HG02642 (cell line): ENCODE results near the gene PCARE.
A peak's percentile ranks its signal among the peaks of the same experiment; 100 is the strongest.
"Not testable (repeated sequence)": the region's sequence is repeated elsewhere in the genome, so short reads cannot be mapped to it uniquely, and the experiment has no call there.

ENCODE experiments used
- ATAC-seq: cut with Tn5 transposase; IDR thresholded peaks from one replicate; pipeline ENCODE4 v1.9.1; 2021; ENCODE audit warnings: mild to moderate bottlenecking; ENCODE audit not compliant: unreplicated experiment, poor library complexity

The PCARE gene

GRCh38 chr2:29074411-29074810 lies at the start of gene PCARE:
Gene PCARE, minus strand, starts transcription at chr2:29074523. Its CDS starts 262 bp downstream, at chr2:29074261.
- no peak for ATAC-seq

GRCh38 chr2:29123617-29124349 lies 49.5 kb upstream of the PCARE start:
- ATAC-seq, result no peak

- ATAC-seq, result no peak
These were observed 46.5 kb upstream of the PCARE start for GRCh38 chr2:29120846-29121245.

- ATAC-seq, result no peak
These were observed 44.9 kb upstream of the PCARE start for GRCh38 chr2:29119211-29119610.

GRCh38 chr2:29117636-29118303 lies 43.4 kb upstream of the PCARE start:
- no peak for ATAC-seq

GRCh38 chr2:29115797-29116781 lies 41.8 kb upstream of the PCARE start:
- peak; percentile 36 for ATAC-seq

GRCh38 chr2:29114946-29115609 lies 40.8 kb upstream of the PCARE start, which contains the start of gene CLIP4:
Gene CLIP4, plus strand, starts transcription at chr2:29115415. Its CDS starts 5,974 bp downstream, at chr2:29121389.
- peak; percentile 68 for ATAC-seq

GRCh38 chr2:29114586-29114945 lies 40.2 kb upstream of the PCARE start:
- no peak for ATAC-seq

GRCh38 chr2:29113891-29114321 lies 39.6 kb upstream of the PCARE start:
- ATAC-seq, result no peak

GRCh38 chr2:29113027-29113686 lies 38.8 kb upstream of the PCARE start:
- no peak for ATAC-seq

- no peak for ATAC-seq
These were observed 38.1 kb upstream of the PCARE start for GRCh38 chr2:29112379-29112778.

GRCh38 chr2:29110916-29111535 lies 36.7 kb upstream of the PCARE start:
- ATAC-seq, result peak; percentile 28

- no peak for ATAC-seq
These were observed 34.9 kb upstream of the PCARE start for GRCh38 chr2:29109246-29109645.

GRCh38 chr2:29108225-29108624 lies 33.9 kb upstream of the PCARE start:
- ATAC-seq, result no peak

GRCh38 chr2:29107547-29107946 lies 33.2 kb upstream of the PCARE start:
- not testable (repeated sequence) for ATAC-seq

GRCh38 chr2:29106980-29107388 lies 32.7 kb upstream of the PCARE start:
- no peak for ATAC-seq

GRCh38 chr2:29106256-29106655 lies 31.9 kb upstream of the PCARE start:
- no peak for ATAC-seq

GRCh38 chr2:29105375-29105774 lies 31.1 kb upstream of the PCARE start:
- ATAC-seq, result no peak

- ATAC-seq, result no peak
These were observed 30.4 kb upstream of the PCARE start for GRCh38 chr2:29104688-29105087.
